Measurements from ENCODE around the gene RAB40B.

The RAB40B gene

GRCh38 chr17:82693168-82693867 is 5.2 kb downstream of the RAB40B start:
- in situ Hi-C loops (cut with HindIII; ENCODE audit: low sequenced_read_pairs), result no loop called here

GRCh38 chr17:82692268-82692667 is 6.2 kb downstream of the RAB40B start:
- in situ Hi-C loops (cut with HindIII; ENCODE audit: low sequenced_read_pairs), result no loop called here

GRCh38 chr17:82691714-82692113 is 6.8 kb downstream of the RAB40B start:
- in situ Hi-C loops (cut with HindIII; ENCODE audit: low sequenced_read_pairs), result no loop called here

- in situ Hi-C loops (cut with HindIII; ENCODE audit: low sequenced_read_pairs), result no loop called here
These were observed 7.6 kb downstream of the RAB40B start for GRCh38 chr17:82690786-82691489.

GRCh38 chr17:82689077-82689476 is 9.4 kb downstream of the RAB40B start:
- in situ Hi-C loops (cut with HindIII; ENCODE audit: low sequenced_read_pairs), result no loop called here

- in situ Hi-C loops (cut with HindIII; ENCODE audit: low sequenced_read_pairs), result no loop called here
These were observed 10.6 kb downstream of the RAB40B start for GRCh38 chr17:82687871-82688270.

GRCh38 chr17:82687375-82687861 is 11.1 kb downstream of the RAB40B start:
- in situ Hi-C loops (cut with HindIII; ENCODE audit: low sequenced_read_pairs), result no loop called here

- in situ Hi-C loops (cut with HindIII; ENCODE audit: low sequenced_read_pairs), result no loop called here
These were observed 11.9 kb downstream of the RAB40B start for GRCh38 chr17:82686366-82687324.

GRCh38 chr17:82685291-82685690 is 13.2 kb downstream of the RAB40B start:
- in situ Hi-C loops (cut with HindIII; ENCODE audit: low sequenced_read_pairs), result no loop called here

- in situ Hi-C loops (cut with HindIII; ENCODE audit: low sequenced_read_pairs), result no loop called here
These were observed 14.2 kb downstream of the RAB40B start for GRCh38 chr17:82684228-82684841.

GRCh38 chr17:82683534-82683933 is 15.0 kb downstream of the RAB40B start:
- in situ Hi-C loops (cut with HindIII; ENCODE audit: low sequenced_read_pairs), result no loop called here

GRCh38 chr17:82681547-82681946 is 17.0 kb downstream of the RAB40B start:
- in situ Hi-C loops (cut with HindIII; ENCODE audit: low sequenced_read_pairs), result no loop called here

- in situ Hi-C loops (cut with HindIII; ENCODE audit: low sequenced_read_pairs), result no loop called here
These were observed 18.7 kb downstream of the RAB40B start for GRCh38 chr17:82679586-82680465.

GRCh38 chr17:82678265-82678891 is 20.1 kb downstream of the RAB40B start:
- in situ Hi-C loops (cut with HindIII; ENCODE audit: low sequenced_read_pairs), result no loop called here

GRCh38 chr17:82677353-82677925 is 21.1 kb downstream of the RAB40B start:
- in situ Hi-C loops (cut with HindIII; ENCODE audit: low sequenced_read_pairs), result no loop called here

- in situ Hi-C loops (cut with HindIII; ENCODE audit: low sequenced_read_pairs), result no loop called here
These were observed 22.8 kb downstream of the RAB40B start for GRCh38 chr17:82675476-82676245.

GRCh38 chr17:82674656-82675475 is 23.6 kb downstream of the RAB40B start:
- in situ Hi-C loops (cut with HindIII; ENCODE audit: low sequenced_read_pairs), result no loop called here
